PC-9 (cell line): ENCODE measurements around the gene FNIP2.

ENCODE experiments used
- EZH2 ChIP-seq: fragments of 200-600 bp; sonication (generic); IDR thresholded peaks from 2 replicates; pipeline ENCODE4 v1.8.0; 2017; ENCODE audit warnings: antibody characterized with exemption, low read depth
- TF ChIP-seq, protein P1 (sequence below): fragments of 200-600 bp; sonication (generic); conservative IDR thresholded peaks from 2 replicates; pipeline ENCODE4 v1.6.1; 2017; ENCODE audit warnings: mixed run types, antibody characterized with exemption, mild to moderate bottlenecking, moderate library complexity

DNA sequence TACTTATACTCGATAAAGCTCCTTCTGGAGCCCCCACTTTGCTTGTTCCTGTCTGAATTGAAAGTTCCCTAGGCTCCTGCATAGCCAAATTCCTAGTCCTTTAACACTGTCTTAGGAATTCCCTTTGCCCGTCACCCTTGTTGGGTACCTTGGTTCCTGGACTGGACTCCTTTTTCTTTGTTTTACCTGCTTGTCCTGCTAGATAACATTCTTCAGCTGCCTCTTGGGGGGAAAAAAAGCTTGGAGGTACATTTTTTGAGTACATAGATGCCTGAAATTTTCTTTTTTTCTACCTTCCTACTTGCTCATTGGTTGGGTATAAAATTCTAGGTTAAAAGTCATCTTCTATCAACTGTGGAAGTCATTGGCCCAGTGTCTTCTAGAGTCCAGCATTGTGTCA is 179.2 kb downstream of the FNIP2 start:
- TF ChIP-seq EZH2 = no peak
- TF ChIP-seq, protein P1, sequence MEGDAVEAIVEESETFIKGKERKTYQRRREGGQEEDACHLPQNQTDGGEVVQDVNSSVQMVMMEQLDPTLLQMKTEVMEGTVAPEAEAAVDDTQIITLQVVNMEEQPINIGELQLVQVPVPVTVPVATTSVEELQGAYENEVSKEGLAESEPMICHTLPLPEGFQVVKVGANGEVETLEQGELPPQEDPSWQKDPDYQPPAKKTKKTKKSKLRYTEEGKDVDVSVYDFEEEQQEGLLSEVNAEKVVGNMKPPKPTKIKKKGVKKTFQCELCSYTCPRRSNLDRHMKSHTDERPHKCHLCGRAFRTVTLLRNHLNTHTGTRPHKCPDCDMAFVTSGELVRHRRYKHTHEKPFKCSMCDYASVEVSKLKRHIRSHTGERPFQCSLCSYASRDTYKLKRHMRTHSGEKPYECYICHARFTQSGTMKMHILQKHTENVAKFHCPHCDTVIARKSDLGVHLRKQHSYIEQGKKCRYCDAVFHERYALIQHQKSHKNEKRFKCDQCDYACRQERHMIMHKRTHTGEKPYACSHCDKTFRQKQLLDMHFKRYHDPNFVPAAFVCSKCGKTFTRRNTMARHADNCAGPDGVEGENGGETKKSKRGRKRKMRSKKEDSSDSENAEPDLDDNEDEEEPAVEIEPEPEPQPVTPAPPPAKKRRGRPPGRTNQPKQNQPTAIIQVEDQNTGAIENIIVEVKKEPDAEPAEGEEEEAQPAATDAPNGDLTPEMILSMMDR = no peak
